GM21390 (cell line): ENCODE measurements around the gene EIF5B.
"Not testable (repeated sequence)": the region's sequence is repeated elsewhere in the genome, so short reads cannot be mapped to it uniquely, and the experiment has no call there.

Experiments
- ATAC-seq: cut with Tn5 transposase; IDR thresholded peaks from one replicate; pipeline ENCODE4 v1.9.1; 2021; ENCODE audit not compliant: unreplicated experiment

The EIF5B gene, protein sequence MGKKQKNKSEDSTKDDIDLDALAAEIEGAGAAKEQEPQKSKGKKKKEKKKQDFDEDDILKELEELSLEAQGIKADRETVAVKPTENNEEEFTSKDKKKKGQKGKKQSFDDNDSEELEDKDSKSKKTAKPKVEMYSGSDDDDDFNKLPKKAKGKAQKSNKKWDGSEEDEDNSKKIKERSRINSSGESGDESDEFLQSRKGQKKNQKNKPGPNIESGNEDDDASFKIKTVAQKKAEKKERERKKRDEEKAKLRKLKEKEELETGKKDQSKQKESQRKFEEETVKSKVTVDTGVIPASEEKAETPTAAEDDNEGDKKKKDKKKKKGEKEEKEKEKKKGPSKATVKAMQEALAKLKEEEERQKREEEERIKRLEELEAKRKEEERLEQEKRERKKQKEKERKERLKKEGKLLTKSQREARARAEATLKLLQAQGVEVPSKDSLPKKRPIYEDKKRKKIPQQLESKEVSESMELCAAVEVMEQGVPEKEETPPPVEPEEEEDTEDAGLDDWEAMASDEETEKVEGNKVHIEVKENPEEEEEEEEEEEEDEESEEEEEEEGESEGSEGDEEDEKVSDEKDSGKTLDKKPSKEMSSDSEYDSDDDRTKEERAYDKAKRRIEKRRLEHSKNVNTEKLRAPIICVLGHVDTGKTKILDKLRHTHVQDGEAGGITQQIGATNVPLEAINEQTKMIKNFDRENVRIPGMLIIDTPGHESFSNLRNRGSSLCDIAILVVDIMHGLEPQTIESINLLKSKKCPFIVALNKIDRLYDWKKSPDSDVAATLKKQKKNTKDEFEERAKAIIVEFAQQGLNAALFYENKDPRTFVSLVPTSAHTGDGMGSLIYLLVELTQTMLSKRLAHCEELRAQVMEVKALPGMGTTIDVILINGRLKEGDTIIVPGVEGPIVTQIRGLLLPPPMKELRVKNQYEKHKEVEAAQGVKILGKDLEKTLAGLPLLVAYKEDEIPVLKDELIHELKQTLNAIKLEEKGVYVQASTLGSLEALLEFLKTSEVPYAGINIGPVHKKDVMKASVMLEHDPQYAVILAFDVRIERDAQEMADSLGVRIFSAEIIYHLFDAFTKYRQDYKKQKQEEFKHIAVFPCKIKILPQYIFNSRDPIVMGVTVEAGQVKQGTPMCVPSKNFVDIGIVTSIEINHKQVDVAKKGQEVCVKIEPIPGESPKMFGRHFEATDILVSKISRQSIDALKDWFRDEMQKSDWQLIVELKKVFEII

DNA sequence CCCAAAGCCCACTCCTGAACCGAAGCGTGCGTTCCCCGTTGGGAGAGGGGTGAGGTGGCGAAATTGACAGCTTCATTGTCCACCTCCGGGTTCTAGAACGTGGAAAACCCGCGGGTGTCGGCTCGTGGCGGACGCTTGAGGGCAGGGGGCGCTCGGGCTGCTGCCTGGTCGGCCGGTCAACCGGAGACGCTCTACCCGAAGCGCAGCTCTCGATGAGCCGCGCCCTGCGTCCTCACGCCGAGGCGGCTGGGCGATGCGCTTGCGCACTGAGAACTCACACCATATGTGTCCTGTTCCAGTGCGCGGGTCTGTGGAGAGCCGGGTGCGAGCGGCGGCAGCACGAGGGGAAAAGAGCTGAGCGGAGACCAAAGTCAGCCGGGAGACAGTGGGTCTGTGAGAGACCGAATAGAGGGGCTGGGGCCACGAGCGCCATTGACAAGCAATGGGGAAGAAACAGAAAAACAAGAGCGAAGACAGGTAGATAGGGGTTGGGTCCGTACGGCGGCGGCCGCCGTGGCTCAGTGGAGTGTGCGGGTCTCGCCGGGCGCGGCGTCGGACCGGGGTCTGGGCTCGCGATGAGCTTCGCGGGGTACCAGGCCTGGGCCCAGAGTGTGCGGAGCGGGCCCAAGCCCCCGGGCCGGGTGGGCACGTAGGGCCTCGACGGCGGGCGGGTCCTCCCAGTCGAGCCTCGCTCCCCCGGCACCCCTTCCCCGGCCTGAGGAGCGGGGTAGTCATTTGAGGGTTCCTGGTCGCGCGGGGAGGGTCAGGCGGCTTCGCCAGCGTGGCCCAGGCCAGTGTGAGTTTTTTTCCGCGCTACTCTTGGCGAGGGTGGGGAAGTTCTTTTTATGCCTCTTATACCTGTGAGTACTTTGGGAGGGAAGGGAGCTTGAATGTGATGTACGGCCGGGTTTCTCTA, at the start of gene EIF5B:
Gene EIF5B (plus strand): TSS at position 277 of the 916 bp plus-strand sequence. CDS start 166 bp downstream, at position 443.
- ATAC-seq = peak; percentile 68

DNA sequence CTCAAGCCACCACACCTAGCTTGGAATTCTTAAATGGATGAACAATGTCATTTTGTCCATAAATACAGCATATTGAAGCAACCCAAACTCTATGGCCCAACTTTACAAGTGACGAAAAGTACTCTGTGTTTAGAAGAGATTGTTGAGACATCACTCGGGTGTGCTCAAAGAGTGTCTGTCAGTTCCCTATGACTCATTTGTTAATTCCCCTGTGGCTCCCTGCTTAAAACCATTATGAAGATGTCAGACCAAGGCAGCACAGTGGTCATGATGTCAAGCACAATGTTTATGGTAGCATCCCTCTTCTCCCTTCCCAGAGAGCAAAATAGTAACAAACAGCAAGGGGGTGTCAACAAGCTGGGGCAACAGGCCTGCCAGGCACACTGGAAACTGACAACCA, 39.2 kb upstream of the EIF5B start:
- no peak for ATAC-seq

DNA sequence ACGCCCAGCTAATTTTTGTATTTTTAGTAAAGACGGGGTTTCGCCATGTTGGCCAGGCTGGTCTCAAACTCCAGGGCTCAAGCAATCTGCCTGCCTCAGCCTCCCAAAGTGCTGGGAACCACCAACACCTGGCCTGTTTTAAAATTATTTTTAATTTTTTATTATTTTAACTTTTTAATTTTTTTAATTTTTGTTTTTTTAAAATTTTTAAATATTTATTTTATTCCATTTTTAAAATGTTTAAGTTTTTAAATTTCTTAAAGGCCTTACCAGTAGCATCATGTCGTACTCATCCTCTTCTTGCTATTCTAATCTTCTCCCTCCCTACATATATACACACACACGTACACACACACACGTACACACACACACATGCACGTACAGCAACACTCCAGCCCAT, 37.6 kb upstream of the EIF5B start:
- ATAC-seq = no peak

GRCh38 chr2:99301097-99301496, 36.1 kb upstream of the EIF5B start, which contains the start of gene LYG1:
Gene LYG1, minus strand, starts transcription at chr2:99301197. Its CDS starts 5,527 bp downstream, at chr2:99295670.
- not testable (repeated sequence) for ATAC-seq

DNA sequence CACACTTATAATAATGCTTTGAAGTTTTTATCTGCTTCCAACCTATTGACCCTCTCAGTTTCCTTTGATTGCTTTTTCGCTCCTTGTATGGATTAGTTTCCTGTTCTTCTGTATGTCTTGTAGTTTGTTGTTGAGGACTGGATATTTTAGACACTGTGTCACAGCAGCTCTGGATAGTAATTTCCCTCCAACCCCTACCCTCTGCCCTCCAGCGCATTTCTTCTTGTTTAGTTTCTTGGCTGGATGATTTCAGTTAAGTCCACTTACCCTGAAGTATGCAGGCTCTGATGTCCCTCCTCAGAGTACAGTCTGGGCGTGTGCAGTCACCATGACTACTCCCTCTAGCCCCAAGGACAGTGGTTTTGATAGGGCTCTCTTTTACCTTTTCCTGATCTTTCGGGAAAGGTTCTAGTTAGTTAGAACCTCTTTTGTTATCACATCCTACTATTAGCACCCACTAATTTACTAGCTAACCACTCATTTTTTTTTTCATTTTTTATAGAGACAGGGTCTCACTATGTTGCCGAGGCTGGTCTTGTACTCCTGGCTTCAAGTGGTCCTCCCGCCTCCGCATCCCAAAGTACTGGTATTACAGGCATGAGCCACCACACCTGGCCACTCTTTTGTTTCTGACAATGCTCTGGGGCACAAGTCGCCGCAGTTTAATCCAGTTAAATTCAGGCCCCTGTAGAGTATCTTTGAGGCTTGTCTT, 19.9 kb upstream of the EIF5B start:
- ATAC-seq = no peak

DNA sequence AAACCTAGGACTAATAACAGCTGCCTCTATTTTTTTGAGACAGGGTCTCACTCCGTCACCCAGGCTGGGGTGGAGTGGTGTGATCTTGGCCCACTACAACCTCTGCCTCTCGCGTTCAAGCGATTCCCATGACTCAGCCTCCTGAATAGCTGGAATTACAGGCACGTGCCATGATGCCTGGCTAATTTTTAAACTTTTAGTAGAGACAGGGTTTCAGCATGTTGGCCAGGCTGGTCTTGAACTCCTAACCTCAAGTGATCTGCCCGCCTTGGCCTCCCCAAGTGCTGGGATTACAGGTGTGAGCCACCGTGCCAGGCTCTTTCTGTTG, 19.4 kb upstream of the EIF5B start:
- not testable (repeated sequence) for ATAC-seq

GRCh38 chr2:99325384-99325783, 11.8 kb upstream of the EIF5B start:
- no peak for ATAC-seq

DNA sequence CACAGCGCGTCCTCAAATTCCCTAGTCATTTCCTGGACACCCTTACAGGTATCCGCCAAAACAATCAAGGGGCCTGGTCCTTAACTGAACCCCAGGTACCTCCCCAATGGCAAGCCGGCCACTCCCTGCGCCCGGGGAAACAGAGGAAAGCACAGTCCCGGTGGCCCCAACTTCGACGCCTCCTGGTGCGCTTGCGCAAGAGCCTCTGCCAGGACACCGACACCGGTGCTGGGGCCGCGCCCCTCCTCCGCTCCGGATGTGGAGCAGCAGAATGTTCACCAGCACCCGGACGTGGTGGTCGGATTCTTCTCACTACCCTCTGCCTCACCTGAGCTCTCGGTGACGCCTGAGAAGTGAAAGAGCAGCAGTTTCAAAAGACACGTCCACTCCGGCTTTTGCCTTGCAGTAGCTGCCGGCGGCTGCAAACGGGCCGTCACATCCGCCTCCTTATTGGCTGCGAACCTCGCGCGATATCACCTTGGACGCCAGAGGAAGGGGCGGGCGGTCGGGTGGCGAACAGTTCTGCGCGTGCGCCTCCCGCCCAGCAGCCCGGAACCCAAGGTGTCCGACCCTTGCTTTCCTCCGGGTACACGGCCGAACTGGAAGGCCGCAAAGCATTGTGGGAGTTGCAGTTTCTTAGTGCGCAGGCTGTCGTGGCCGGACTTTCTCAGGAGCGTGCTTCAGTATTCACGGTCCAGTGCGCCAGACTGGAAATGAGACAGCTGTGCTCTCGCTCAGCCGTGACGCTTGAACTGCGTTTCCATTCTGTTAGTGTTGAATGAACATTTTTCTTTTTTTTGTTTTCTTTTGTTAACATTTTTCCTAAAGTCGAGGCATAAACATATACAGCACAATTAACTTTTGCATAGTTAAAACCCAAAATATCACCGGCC, 1.0 kb upstream of the EIF5B start, which contains the start of gene TXNDC9:
Gene TXNDC9 (minus strand): TSS at position 423 of the 893 bp plus-strand sequence. CDS start 3,123 bp downstream, outside the sequence.
- ATAC-seq = peak; percentile 64

DNA sequence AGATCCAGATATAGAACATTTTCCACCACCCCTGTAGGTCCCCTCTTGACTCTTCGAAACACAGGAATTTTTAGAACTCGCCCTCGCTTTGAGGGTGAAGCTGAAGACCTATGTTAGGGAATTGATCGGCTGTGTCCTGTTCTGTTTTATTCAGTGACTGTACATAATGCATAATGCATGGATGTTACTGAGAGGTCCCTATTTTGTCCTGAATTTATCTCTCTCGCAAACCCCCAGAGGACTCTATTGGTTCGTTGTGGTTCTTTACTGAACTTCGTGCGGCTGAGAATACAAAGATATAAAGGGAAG, 431 bp upstream of the EIF5B start:
- ATAC-seq = peak; percentile 10

DNA sequence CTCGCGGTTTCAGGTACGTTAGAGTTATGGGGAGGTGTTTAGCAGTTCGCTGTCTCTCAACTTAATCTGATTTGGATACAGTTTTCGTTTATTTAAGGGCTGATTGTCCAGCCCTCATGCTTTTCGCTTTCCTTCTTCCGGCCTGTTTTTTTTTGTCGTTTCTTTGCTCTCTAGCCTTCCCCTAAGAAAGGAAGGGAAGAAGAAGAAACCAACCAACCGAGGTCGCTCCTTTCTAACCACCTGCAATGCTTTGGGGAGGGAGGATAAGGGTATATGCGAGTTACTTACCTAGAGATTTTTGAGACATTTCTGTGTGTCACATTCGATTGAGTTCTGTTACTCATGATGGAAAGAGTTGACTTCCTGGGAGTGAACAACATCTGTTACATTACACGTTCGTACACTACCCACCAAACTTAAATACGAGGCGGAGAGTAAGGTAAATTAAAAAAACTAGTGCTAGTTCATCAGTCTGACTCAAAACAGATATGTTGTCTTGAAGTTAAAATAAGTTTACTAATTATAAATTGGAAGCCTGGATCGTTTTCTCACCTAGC, 918 bp downstream of the EIF5B start:
- ATAC-seq = no peak

- no peak for ATAC-seq
Measured at GRCh38 chr2:99340669-99341236, 3.6 kb downstream of the EIF5B start.

- no peak for ATAC-seq
Measured at GRCh38 chr2:99342536-99342935, 5.3 kb downstream of the EIF5B start.

GRCh38 chr2:99345446-99345845, 8.3 kb downstream of the EIF5B start:
- ATAC-seq = not testable (repeated sequence)

DNA sequence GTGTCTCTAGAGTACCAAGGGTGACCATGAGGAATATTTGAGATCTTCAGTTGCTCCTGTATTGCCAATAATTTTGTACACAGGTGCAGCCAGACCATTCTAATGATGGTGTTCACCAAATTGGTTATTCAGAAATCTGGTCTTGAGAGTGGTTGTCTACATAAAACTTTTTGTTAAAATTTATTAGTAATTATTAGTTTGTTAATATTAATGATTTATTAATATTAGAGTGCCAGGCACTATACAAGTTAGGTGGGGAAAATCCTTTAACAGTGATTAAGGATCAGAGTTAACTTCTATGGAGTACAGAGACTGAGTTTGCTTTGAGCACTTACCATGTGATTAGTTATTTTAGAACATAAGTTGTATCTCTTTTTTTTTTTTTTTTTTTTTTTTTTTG, 9.0 kb downstream of the EIF5B start:
- ATAC-seq = no peak

- ATAC-seq = no peak
Measured at GRCh38 chr2:99348173-99348572, 11.0 kb downstream of the EIF5B start.

GRCh38 chr2:99350194-99350593, 13.0 kb downstream of the EIF5B start:
- ATAC-seq = no peak

GRCh38 chr2:99354070-99354469, 16.9 kb downstream of the EIF5B start:
- no peak for ATAC-seq

DNA sequence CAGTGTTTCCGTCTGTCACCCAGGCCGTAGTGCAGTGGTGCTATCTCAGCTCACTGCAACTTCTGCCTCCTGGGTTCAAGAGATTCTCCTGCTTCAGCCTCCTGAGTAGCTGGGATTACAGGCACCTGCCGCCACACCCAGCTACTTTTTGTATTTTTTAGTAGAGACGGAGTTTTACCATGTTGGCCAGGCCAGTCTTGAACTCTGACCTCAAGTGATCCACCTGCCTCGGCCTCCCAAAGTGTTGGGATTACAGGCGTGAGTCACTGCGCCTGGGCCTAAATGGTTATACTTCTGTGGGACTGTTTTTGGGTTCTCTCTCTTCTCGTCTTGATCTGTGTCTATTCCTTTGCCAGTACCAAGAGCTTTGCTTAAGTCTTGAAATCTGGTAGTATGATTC, 17.6 kb downstream of the EIF5B start:
- not testable (repeated sequence) for ATAC-seq
